ENCODE data around the gene STPG3. TPM values are rescaled to one million over a fixed set of nuclear protein-coding genes. Genes with fewer than 3 reads are reported as not detected.

STPG3 gene
- total and polyA plus RNA-seq, 2 of the 13 experiments (the other 11 are each of a cell fraction or from before 2014, with no cell fraction given) = not detected

DNA sequence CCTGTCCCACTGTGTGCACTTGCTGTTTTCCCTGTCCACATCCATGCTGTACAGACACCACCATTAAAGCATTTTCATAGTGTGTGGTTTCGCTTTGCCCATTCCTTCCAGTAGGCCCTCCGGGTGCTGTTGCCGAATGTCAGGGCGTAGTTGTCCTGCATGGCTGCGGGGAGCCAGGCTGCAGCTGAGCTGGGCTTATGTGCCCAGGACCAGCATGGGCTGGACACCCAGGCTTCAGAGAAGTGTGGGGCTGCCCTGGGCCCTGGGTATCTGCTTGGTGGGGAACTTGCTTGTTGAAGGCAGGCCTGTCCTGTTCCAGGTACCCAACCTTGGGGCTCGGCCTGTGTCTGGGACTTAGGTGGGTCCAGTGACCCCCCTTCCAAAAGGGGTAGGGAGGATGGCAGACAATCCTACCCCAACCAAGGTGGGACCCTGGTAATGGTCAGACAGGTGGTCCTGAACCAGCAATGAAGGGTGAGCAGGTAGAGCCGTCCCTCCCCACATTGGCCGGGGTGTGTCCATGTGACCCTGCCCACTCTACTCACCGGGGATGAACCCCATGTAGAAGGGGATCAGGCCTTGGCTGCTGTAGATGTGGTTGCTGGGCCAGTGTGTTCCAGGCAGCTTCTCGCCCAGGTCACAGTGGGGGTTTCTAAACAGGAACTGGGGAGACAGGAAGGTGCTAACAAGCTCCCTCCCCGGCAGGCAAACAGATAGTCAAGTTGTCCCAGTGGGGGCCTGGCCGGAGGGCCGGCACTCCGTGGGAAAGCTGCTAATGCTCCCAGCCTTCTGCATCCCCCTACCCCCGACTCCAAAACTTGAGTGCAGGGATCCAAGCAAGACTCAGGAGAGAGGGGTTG is 7.2 kb upstream of the STPG3 start (continued):
- TF ChIP-seq ZNF318 (CRISPR knock-in tag; IDR thresholded peaks at IDR 0.05) (peak; percentile 83), ZNF780A (CRISPR knock-in tag; IDR thresholded peaks at IDR 0.05) (no peak), ZNF576 (CRISPR knock-in tag; IDR thresholded peaks at IDR 0.05) (0 out of 2 replicates have a peak, but pooled peaks have one; percentile 70), ZMAT3 (CRISPR knock-in tag; conservative IDR thresholded peaks at IDR 0.05) (no peak), ZNF569 (CRISPR knock-in tag; IDR thresholded peaks at IDR 0.05; ENCODE audit: borderline replicate concordance) (no peak), ZNF672 (CRISPR knock-in tag; IDR thresholded peaks at IDR 0.05) (0 out of 2 replicates have a peak, but pooled peaks have one; percentile 15), POLR2A (IDR thresholded peaks at IDR 0.05; ENCODE audit: insufficient read depth in 1 of 2, low read depth in 2 of 2, low read length in 2 of 2) (peak in 1 of 2 experiments; percentile 60; a peak in 2 of 4 replicates), ZNF678 (CRISPR knock-in tag; IDR thresholded peaks at IDR 0.05) (no peak), ZNF143 (CRISPR knock-in tag; IDR thresholded peaks at IDR 0.05) (0 out of 2 replicates have a peak, but pooled peaks have one; percentile 21), ZBTB38 (CRISPR knock-in tag; IDR thresholded peaks at IDR 0.05) (peak; percentile 80), SIX1 (CRISPR knock-in tag; IDR thresholded peaks at IDR 0.05; ENCODE audit: borderline replicate concordance) (no peak), DZIP1 (CRISPR knock-in tag; IDR thresholded peaks at IDR 0.05) (no peak), IRF2 (CRISPR knock-in tag; IDR thresholded peaks at IDR 0.05) (0 out of 2 replicates have a peak, but pooled peaks have one; percentile 13)
- TF ChIP-seq, protein P1, sequence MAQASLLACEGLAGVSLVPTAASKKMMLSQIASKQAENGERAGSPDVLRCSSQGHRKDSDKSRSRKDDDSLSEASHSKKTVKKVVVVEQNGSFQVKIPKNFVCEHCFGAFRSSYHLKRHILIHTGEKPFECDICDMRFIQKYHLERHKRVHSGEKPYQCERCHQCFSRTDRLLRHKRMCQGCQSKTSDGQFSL (CRISPR knock-in tag; IDR thresholded peaks at IDR 0.05) = 0 out of 2 replicates have a peak, but pooled peaks have one; percentile 20

All from HepG2 (cell line).